Measurements from ENCODE around the gene AFTPH.

Gene AFTPH

DNA sequence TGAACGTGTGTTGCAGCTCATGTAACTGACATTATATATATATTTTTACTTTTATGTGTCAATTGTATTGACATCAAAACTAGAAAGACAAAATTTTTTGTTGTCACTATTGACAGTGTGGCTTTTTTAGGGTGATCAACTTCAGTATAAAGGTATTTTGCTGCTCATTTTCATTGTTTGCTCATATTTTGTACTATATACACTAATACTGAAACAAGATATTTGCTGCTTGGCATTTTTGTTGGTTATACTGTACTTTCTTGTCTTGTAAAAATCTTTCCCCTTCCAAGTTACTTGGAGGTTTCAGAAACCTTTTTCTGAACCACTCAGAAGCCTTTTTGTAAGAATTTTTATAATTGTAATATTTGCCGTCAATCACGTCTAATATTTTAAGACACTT lies 16.5 kb downstream of the AFTPH start:
- DNase-seq (ENCODE audit: low spot score), result no peak

DNA sequence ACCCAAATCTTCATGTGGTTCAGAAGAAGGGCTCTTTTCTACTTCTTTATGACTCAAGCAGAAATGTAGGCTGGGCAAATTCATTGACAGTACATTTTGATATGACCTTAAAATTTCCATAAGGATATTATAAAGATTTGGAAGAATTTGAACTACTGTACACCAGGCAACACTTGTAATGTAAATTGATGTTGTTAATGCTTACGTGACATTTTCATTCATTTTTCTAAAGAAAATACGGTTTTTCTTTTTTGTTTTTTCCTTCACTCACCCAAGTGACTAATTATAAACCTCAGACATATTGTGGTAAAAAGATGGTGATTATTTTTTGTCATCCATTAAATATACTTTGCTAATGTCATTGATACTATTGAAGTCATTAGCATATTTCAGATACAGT lies 17.4 kb downstream of the AFTPH start:
- no peak for DNase-seq (ENCODE audit: low spot score)

DNA sequence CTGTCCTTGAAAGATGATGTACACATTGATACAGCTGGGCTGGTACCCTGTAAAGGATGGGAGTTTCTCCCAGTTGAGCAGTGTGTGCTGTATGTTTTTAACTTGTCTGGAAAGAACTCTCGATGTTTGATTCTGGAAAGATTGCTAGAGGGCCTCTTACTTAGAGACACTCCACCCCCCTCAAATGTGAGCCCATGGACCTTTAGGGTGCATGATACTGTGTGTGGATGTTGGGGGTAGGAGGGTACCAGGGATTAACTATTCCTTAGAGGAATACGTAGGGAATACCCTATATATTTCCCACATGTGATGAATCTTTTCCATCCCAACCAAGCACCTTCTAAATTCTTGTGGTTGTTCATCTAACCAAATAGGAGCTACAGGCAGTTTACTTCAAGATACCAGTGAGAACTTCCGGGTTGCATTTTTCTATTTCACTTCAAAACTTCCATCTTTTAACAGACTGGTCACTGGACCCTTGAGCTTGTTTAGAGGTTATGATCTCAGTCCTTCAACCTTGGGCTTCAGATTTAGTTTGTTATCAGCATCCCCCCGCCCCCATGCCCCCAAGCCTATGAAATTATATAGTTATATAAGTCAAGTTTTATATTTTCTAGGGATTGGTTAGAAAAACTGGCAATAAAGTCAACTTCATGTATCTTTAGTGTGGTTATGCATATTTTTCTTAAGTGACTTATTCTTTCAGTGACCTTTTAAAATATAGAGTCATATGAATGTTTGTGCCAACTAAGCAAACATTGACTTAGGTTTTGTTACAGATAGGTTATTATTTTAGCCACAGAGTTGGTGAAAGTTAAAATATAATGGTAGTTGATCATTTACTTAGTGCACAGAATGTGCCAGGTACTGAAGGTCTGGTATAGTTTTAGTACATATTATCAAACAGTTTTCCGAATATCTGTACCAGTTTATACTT lies 18.2 kb downstream of the AFTPH start:
- DNase-seq (ENCODE audit: low spot score), result no peak

DNA sequence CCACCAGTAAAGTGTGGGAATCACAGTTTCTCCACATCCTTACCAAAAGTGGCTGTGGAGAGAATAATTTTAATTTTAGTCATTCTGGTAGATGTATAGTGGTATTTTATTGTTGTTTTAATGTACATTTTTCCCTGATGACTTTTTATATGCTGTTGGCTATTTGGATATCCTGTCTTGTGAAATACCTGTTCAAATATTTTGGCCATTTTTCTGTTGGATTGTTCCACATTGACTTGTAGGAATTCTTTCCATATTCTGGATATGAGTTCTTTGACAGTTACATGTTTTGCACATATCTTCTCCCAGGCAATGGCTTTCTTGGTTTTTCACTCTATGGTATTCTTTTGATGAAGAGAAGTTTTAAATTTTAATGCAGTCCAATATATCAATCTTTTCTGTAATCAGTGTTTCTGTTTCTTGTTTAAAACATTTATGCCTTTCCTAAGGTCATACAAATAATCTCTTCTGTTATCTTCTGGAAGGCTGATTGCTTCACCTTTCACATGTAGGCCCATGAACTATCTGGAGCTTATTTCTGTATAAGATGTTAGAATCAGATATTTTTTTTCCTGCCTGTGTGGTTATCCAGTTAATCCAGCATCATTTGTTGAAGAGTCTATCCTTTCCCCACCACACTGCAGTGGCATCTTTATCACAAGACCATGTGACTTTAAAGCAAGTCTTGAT lies 19.0 kb downstream of the AFTPH start:
- DNase-seq (ENCODE audit: low spot score), result no peak

DNA sequence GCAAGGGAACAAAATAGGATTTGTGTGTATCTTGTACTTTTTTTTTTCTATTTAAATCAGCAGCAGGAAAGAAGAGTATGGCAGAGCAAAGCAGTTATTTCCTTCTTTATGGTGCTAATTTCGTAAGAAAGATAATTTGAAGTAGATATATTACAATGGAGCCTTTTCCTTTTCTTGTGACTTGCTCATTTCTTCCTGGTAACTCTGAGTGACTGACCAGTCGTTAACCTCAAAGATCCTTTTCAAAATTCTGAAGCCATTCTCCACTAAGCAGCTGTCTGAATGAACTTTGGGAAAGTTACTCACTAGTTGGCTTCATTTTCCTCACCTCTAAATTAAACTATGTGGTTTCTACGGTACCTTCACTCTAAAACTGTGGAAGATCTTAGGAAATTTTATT lies 24.6 kb downstream of the AFTPH start:
- no peak for DNase-seq (ENCODE audit: low spot score)

DNA sequence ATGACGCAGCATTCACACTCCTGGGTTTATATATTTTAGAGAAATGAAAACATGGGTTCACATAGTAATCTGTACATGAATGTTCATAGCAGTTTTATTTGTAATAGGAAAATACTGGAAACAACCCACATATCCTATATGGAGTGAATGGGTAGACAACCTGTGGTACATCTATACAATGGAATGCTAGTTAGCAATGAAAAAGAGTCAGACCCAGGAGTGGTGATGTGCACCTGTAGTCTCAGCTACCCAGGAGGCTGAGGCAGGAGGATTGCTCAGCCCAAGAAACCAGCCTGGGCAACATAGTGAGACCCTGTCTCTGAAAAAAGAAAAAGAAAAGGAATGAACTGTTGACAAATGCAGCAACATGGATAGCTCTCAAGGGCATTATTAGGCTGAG lies 25.9 kb downstream of the AFTPH start:
- no peak for DNase-seq (ENCODE audit: low spot score)

DNA sequence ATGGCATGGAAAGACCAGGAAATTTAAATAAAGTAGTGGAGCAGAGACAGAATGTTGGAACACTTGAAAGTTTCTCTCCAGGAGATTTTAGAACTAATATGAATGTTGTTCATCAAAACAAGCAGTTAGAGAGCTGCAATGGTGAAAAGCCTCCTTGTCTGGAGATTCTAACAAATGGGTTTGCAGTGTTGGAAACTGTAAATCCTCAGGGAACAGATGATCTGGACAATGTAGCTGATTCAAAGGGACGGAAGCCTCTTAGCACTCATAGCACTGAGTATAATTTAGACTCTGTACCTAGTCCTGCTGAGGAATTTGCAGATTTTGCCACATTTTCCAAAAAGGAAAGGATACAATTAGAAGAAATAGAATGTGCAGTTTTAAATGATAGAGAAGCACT lies 27.7 kb downstream of the AFTPH start:
- DNase-seq (ENCODE audit: low spot score), result no peak

DNA sequence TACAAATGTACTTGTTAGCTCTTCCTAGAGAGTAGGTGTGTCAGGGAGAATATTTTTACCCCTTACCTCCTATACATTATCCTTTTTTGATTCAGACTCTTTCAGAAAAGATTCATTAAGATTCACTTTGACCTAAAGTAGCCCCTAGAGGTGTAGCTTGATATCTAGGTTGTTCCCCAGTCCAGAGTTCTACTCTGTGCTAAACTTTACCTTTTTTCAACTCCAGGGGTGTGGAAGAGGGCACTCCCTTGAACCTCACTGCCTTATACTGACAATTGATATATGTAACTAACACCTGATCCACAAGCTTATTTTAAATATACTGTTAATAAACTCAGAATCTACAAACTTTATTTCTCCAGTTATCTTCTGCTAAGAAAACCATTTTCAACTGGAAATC lies 30.0 kb downstream of the AFTPH start:
- no peak for DNase-seq (ENCODE audit: low spot score)

DNA sequence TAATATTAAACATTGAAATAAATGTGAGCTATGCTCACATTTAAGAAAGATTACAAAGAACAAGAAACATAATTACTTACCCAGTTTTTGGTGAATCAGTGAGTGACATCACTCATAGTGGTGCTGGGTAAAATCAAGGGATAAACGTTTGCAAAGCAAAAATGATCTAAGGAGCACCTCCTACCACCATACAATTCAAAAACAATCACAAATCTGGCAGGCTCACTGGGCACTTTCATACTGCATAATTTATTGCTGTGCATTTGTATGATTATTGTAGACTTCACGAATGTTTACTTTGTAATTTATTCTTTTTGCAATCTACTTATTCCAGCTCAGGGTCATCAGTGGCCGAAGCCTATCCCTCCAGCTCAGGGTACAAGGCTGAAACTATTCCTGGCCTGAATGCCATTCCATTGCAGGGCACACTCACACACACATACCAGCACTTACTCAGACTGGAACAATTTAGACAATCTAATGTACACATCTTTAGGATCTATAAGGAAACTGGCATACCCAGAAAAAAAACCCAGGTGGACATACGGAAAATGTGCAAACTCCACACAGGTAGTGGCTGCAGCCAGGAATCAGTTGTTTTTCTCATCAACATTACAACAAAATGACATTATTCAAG lies 34.4 kb downstream of the AFTPH start:
- DNase-seq (ENCODE audit: low spot score), result no peak

DNA sequence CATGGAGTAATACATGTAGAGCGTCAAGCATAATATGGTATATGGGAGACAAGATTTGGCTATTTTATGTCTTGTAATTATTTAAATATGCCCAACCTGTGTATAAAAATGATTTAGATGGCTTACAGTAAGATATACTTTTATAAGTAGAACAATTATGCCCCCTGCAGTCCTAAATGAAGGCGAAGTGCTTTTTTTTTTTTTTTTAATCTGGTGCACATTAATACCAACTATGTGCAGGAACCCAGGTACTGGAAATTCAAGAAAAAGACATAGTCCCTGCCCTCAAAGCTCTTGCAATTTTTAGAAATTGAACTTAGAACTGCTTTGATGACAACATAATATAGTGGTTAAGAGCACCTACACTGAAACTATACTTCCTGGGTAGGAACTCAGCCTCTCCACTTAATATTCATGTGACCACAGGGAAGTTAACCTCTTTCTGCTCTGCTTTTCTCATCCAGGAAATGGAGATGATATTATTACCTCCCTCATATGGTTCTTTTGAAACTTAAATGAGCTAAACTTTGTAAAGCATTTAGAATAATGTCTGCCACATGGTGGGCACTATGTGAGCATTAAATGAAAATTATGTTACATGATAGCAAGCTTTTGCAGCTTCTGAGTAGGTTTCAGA lies 38.1 kb downstream of the AFTPH start:
- no peak for DNase-seq (ENCODE audit: low spot score)

DNA sequence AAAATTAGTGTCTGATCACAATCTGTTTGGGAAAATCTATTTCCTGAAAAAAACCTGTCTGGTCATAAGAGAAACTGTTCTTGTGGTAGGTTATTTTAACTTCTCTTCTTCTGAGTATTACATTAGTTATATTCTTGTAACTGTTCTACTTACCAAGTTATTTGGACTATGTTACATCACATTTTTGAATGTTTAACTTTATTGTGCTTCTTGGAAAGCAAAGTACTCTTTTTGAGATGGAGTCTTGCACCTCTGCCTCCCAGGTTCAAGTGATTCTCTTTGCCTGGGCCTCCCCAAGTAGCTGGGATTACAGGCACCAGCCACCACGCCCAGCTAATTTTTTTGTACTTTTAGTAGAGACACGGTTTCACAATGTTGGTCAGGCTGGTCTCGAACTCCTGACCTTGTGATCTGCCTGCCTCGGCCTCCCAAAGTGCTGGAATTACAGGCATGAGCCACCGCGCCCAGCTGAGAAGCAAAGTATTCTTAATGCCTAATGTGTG lies 39.4 kb downstream of the AFTPH start:
- DNase-seq (ENCODE audit: low spot score), result no peak

DNA sequence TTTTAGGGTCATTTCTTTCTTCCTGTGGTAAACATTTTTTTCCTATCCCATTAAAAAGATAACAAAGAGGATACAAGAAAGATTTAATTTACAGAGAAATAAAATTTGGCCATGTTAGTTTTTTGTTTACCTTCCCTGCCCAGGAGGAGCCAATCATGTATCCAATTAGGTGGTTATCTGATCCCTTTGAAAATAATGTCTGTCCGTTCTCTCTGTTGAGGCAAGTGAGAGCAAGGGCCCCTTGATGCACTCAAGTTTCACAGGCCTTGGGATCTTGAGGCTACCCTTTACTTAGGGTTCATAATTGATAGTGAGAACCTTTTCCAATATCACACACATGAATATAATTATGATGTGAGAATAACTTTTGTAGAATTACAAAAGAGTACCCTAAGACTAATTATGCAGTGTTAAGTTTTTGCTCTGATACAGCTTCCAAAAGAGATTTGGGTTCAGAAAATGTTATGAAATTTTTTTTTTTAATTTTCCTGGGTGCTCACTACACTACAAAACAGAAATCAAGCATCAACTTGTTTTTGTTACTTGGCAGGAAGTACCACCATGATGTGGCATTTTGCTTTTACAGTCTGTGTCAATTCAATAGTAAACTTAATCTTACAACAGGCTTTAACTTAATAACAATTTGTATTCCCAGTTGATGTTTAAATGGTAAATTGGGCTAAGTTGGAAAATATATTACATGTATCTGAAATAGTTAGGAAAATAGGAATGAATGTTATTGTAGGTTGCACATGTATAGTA lies 42.0 kb downstream of the AFTPH start:
- no peak for DNase-seq (ENCODE audit: low spot score)

DNA sequence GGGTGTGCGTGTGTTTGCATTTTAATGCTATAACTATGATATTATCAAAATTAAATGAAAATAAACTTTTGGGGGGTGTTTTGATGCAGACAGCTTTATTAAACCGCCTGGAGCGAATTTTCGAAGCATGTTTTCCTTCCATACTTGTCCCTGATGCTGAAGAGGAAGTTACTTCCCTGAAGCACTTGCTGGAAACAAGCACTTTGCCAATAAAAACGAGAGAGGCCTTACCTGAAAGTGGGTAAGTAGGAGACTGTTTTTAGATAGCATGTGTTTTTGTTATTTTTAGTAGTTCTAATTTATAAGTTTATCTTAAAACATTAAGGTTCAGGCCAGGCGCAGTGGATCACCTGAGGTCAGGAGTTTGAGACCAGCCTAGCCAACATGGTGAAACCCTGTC lies 43.3 kb downstream of the AFTPH start:
- DNase-seq (ENCODE audit: low spot score), result no peak

DNA sequence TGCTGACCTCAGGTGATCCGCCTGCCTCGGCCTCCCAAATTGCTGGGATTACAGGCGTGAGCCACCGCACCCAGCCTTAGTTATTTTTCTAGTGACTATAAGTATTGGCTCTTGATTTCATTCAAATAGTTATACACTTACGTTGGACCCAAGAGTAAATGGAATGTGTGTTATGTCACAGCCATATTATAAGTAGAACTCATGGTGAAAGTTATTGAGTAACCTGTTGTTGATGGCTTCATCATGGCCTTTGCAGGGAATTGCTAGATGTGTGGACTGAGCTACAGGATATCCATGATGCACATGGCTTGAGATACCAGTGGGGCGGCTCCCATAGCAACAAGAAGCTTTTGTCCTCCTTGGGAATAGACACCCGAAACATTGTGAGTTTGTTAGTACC lies 44.7 kb downstream of the AFTPH start:
- no peak for DNase-seq (ENCODE audit: low spot score)

DNA sequence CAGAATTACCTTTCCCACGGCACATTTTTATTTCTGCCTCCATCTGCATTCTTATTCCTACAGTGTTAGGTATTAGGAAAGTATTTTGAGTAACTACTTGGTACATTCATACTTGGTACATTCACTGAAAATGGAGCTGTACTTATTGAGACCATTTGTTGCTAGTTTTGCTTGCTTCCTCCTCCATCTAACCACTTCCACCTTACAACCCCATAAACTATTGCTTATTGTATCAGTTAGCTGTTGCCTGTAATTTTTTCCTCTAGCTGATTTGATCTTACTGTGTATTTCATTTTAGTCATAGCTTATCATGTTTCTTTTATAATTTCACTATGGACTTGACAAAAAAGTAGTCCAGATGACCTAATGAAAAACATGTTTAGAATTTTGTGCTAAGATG lies 50.7 kb downstream of the AFTPH start:
- DNase-seq (ENCODE audit: low spot score), result no peak

DNA sequence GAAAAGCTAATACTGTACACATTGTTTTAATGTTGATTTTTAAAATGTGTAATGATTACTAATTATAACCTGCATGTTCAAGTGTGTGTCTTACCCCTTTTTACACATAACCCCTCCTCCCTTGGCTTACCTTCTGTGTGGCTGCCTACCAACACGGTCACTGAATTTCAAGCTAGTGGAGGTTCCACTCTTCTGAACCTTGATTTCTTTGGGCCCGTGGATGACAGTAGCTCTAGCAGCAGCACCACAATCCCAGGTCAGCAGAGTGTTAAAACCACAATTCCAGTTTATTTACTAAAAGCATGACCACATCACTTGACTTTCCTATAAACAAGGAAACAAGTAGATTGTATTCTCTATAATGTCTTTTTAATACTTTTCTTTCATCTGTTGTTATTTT lies 56.9 kb downstream of the AFTPH start:
- DNase-seq (ENCODE audit: low spot score), result no peak

DNA sequence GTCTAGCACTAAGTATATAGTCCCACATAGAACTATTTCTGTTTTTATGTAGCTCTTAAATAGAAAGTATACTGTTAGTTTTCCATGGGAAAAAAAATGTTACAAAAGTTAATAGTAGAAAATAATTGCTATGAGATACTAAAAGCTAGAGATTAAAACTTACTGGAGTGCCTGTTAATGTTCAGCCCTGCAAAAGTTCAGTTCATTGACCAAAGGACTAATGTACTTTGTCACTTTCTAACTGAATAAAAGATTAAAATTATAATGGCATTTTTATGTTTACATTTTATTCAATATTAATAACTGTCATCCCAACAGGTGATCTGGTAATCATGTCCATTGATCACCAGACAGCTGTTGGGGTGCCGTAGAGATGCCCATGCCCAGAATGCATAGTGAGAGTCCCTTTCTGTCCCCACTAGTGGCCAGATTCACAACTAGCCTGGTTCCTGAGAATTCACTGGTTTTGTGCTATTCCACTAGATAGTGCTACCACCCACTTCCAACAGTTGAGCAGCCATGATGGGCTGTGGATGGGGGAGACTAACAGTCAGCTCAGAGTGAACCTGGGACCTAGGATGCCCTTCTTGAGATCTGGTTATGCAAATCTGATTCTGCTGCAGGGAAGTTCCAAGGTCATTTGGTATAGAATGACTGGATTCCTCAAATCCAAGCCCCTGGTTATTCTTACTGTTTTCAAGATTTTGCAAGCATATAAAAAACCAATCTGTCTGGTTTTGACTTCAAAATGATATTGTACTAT lies 57.8 kb downstream of the AFTPH start:
- no peak for DNase-seq (ENCODE audit: low spot score)

DNA sequence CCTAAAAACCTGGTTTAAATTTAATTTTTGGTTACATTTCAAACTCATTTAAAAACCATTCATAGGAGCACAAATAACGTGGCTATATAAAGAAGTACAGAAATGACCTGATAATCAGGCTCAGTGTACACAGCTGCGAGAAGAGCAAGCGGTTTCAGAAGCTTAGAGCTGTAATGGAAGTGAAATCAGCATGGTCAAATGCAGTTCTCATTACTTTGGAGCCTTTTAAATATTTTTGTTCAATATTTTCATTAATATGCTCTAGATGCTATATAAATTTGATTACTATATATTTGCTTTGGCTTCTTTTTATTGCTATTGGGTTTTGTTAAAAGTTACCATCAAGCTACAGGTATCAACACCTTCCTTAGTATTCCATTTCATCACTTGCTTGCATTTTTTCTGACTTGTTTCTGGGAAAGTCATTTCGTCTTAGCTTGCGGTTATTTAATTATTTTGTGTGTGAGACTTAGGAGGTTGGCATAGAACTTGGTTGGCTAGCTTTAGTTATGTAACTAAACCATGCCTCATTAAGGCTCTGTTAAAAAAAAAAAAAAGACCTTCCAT lies 58.7 kb downstream of the AFTPH start:
- no peak for DNase-seq (ENCODE audit: low spot score)

DNA sequence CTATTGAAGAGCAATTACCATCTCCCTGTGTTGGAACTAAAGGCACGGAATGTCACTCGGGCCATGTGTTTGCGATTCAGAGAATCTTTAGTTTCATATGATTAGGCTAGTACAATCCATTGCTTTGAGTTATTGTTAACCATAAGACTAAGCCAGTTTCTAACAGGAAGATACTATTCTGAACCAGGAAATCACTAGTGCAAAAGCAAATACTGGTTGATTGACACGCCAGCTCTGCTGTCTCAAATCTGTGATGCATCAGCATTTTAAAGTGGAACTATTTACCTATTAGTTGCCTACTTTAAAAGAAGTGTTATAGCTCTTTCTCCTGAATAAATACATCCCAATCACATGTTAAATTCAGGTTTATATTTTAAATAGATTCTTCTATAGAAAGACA lies 61.9 kb downstream of the AFTPH start:
- DNase-seq (ENCODE audit: low spot score), result no peak

DNA sequence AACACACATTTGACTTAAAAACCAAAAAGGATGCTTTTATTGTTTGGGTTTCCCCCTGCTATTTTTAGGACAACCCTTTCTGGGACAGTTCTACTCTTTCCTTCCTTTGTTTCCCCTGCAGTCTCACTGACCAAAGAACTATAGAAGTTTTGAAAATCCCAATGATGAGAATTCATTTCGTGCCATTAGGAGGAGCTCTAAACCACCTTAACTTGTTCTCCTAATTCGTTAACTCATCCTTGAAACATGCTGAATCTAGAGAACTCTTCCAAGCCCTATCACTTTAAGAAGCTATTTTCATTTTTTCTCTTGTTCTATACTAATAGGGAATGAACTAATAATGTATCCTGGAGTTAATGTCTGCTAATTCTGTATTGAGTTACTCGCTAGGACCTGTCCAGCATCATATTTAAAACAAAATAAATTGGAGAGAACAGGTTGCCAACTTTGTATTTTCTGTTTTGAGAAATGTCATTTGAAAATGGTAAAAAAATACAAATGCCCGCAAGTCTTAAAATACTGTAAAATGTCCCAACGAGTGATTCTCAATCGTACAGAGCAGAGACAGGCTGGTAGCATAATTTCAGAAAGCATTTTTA lies 62.9 kb downstream of the AFTPH start:
- DNase-seq (ENCODE audit: low spot score), result peak; percentile 62
